Measurements from ENCODE around the gene HBB.

HBB gene

DNA sequence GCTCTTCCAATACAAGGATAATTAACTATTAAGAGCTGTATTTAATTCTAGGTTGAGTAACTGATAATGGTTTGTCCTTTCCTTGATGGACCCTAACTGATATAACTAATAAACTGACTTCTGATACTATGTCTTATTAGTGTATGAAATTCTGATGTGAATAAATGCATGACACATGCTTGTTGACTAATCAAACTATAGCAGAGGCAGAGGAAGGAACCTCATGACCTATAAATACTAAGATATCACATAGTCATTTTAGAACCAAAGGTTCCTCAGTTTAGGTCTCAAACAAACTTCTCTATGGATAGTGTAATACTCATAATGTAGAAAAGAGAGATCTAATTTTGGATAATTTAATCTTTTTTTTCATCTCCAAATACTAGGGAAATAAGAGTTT, 12.2 kb upstream of the HBB start:
- DNase-seq = no peak
- H3K27me3 Mint-ChIP-seq = peaks cover 4% of the 10 kb centered on the region
- no peaks in the 10 kb centered on the region for H3K4me1 Mint-ChIP-seq (ENCODE audit: low read depth)
- H3K9me3 Mint-ChIP-seq = no peaks in the 10 kb centered on the region
- H3K27ac Mint-ChIP-seq = no peak overlapping the region
- no peaks in the 10 kb centered on the region for H3K36me3 Mint-ChIP-seq (ENCODE audit: low read depth)
- H3K4me3 Mint-ChIP-seq = no peak overlapping the region

GRCh38 chr11:5238486-5238885, 11.6 kb upstream of the HBB start:
- no peak overlapping the region for H3K4me3 Mint-ChIP-seq
- no peaks in the 10 kb centered on the region for H3K9me3 Mint-ChIP-seq
- no peak overlapping the region for H3K27ac Mint-ChIP-seq
- no peaks in the 10 kb centered on the region for H3K36me3 Mint-ChIP-seq (ENCODE audit: low read depth)
- DNase-seq = no peak
- no peaks in the 10 kb centered on the region for H3K4me1 Mint-ChIP-seq (ENCODE audit: low read depth)
- H3K27me3 Mint-ChIP-seq = peaks cover 4% of the 10 kb centered on the region

- no peaks in the 10 kb centered on the region for H3K4me1 Mint-ChIP-seq (ENCODE audit: low read depth)
- no peak overlapping the region for H3K27ac Mint-ChIP-seq
- H3K36me3 Mint-ChIP-seq (ENCODE audit: low read depth) = no peaks in the 10 kb centered on the region
- H3K27me3 Mint-ChIP-seq = peaks cover 4% of the 10 kb centered on the region
- DNase-seq = no peak
- no peak overlapping the region for H3K4me3 Mint-ChIP-seq
- no peaks in the 10 kb centered on the region for H3K9me3 Mint-ChIP-seq
These were observed 10.5 kb upstream of the HBB start for GRCh38 chr11:5237420-5237819.

GRCh38 chr11:5235364-5236095, 8.7 kb upstream of the HBB start:
- no peaks in the 10 kb centered on the region for H3K4me1 Mint-ChIP-seq (ENCODE audit: low read depth)
- no peak overlapping the region for H3K27ac Mint-ChIP-seq
- H3K36me3 Mint-ChIP-seq (ENCODE audit: low read depth) = no peaks in the 10 kb centered on the region
- H3K4me3 Mint-ChIP-seq = no peak overlapping the region
- no peaks in the 10 kb centered on the region for H3K9me3 Mint-ChIP-seq
- peaks cover 4% of the 10 kb centered on the region for H3K27me3 Mint-ChIP-seq
- no peak for DNase-seq

GRCh38 chr11:5234381-5234834, 7.5 kb upstream of the HBB start, which contains the start of gene HBD:
Gene HBD (minus strand): TSS chr11:5234483. CDS start chr11:5234433, 50 bp downstream.
- Mint-ChIP-seq H3K4me1 (ENCODE audit: low read depth) (no peaks in the 10 kb centered on the region), H3K4me3 (no peak within 1 kb of the TSS), H3K36me3 (ENCODE audit: low read depth) (no peaks in the 10 kb centered on the region), H3K27ac (no peak within 1 kb of the TSS), H3K9me3 (no peaks in the 10 kb centered on the region), H3K27me3 (peaks cover 4% of the 10 kb centered on the region)
- no peak for DNase-seq

DNA sequence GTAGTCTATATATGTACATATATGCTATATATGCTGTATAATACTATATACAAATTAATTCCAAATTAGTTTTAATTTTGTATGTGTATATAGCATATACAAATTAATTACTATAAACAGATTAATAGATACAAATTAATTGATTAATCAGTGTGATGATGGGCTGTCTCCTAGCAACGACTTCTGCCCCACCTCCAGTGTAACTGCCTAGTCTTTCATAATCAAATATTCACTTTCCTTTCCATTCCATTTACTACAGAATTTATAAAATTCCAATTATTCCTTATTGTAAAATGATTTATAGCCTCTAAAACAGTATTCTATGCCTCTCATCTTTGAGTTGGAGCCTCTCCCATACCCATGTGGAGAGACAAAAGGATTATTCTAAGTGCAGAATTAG, 6.4 kb upstream of the HBB start:
- no peak overlapping the region for H3K27ac Mint-ChIP-seq
- H3K4me1 Mint-ChIP-seq (ENCODE audit: low read depth) = no peaks in the 10 kb centered on the region
- no peak overlapping the region for H3K4me3 Mint-ChIP-seq
- no peaks in the 10 kb centered on the region for H3K27me3 Mint-ChIP-seq
- no peaks in the 10 kb centered on the region for H3K9me3 Mint-ChIP-seq
- no peaks in the 10 kb centered on the region for H3K36me3 Mint-ChIP-seq (ENCODE audit: low read depth)
- no peak for DNase-seq

DNA sequence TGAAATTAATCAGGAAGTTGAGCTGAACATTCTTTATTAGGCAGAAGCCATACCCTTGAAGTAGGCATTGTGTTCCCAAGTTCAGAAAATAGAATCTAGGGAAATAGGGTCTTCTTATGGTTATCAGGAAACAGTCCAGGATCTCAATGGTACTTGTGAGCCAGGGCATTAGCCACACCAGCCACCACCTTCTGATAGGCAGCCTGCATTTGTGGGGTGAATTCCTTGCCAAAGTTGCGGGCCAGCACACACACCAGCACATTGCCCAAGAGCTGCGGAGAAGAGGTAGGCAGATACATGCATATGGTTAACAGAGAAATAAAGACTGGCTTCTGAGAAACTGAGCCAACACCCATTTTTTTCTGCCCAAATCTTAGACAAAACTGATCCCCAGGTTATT, 6.0 kb upstream of the HBB start:
- Mint-ChIP-seq H3K9me3 (no peaks in the 10 kb centered on the region), H3K4me1 (ENCODE audit: low read depth) (no peaks in the 10 kb centered on the region), H3K4me3 (no peak overlapping the region), H3K27ac (no peak overlapping the region), H3K36me3 (ENCODE audit: low read depth) (no peaks in the 10 kb centered on the region), H3K27me3 (no peaks in the 10 kb centered on the region)
- DNase-seq = no peak

GRCh38 chr11:5232176-5232575, 5.3 kb upstream of the HBB start:
- H3K9me3 Mint-ChIP-seq = no peaks in the 10 kb centered on the region
- no peak for DNase-seq
- H3K4me1 Mint-ChIP-seq (ENCODE audit: low read depth) = no peaks in the 10 kb centered on the region
- no peaks in the 10 kb centered on the region for H3K36me3 Mint-ChIP-seq (ENCODE audit: low read depth)
- H3K27me3 Mint-ChIP-seq = no peaks in the 10 kb centered on the region
- H3K4me3 Mint-ChIP-seq = no peak overlapping the region
- H3K27ac Mint-ChIP-seq = no peak overlapping the region

- Mint-ChIP-seq H3K27ac (no peak overlapping the region), H3K9me3 (no peaks in the 10 kb centered on the region), H3K4me3 (no peak overlapping the region), H3K36me3 (ENCODE audit: low read depth) (no peaks in the 10 kb centered on the region), H3K27me3 (no peaks in the 10 kb centered on the region), H3K4me1 (ENCODE audit: low read depth) (no peaks in the 10 kb centered on the region)
- no peak for DNase-seq
These were observed 4.2 kb upstream of the HBB start for GRCh38 chr11:5231111-5231510.

- no peaks in the 10 kb centered on the region for H3K9me3 Mint-ChIP-seq
- H3K36me3 Mint-ChIP-seq (ENCODE audit: low read depth) = no peaks in the 10 kb centered on the region
- DNase-seq = no peak
- no peak overlapping the region for H3K4me3 Mint-ChIP-seq
- H3K27ac Mint-ChIP-seq = no peak overlapping the region
- H3K4me1 Mint-ChIP-seq (ENCODE audit: low read depth) = no peaks in the 10 kb centered on the region
- no peaks in the 10 kb centered on the region for H3K27me3 Mint-ChIP-seq
These were observed 3.4 kb upstream of the HBB start for GRCh38 chr11:5230266-5230665.

- Mint-ChIP-seq H3K4me1 (ENCODE audit: low read depth) (no peaks in the 10 kb centered on the region), H3K36me3 (ENCODE audit: low read depth) (no peaks in the 10 kb centered on the region), H3K4me3 (no peak overlapping the region), H3K27ac (no peak overlapping the region), H3K27me3 (no peaks in the 10 kb centered on the region), H3K9me3 (no peaks in the 10 kb centered on the region)
- no peak for DNase-seq
These were observed 2.9 kb upstream of the HBB start for GRCh38 chr11:5229796-5230195.

- Mint-ChIP-seq H3K9me3 (no peaks in the 10 kb centered on the region), H3K4me3 (no peak overlapping the region), H3K27me3 (no peaks in the 10 kb centered on the region), H3K4me1 (ENCODE audit: low read depth) (no peaks in the 10 kb centered on the region), H3K27ac (no peak overlapping the region), H3K36me3 (ENCODE audit: low read depth) (no peaks in the 10 kb centered on the region)
- DNase-seq = no peak
These were observed 2.5 kb upstream of the HBB start for GRCh38 chr11:5229356-5229755.

DNA sequence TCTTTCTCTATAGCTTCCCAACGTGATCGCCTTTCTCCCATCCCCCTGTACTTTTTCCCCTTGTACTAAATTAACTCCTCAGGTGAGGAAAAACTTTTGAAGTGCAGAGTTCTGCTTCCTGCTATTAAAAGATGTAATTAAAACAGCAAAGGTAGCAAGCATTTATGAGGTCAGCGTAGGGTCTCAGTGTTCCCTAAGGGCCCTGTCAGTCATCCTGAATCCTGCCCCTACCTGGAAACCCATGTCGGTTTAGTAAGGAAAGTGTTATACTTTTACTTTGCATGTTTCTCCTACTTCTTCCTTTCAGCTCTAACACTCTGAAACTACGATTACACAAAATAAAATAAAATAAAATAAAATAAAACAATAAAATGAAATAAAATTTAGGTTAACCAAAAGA, 1.3 kb upstream of the HBB start:
- DNase-seq = no peak
- Mint-ChIP-seq H3K4me1 (ENCODE audit: low read depth) (no peaks in the 10 kb centered on the region), H3K4me3 (no peak overlapping the region), H3K9me3 (no peaks in the 10 kb centered on the region), H3K36me3 (ENCODE audit: low read depth) (no peaks in the 10 kb centered on the region), H3K27me3 (peaks cover 2% of the 10 kb centered on the region), H3K27ac (no peak overlapping the region)

DNA sequence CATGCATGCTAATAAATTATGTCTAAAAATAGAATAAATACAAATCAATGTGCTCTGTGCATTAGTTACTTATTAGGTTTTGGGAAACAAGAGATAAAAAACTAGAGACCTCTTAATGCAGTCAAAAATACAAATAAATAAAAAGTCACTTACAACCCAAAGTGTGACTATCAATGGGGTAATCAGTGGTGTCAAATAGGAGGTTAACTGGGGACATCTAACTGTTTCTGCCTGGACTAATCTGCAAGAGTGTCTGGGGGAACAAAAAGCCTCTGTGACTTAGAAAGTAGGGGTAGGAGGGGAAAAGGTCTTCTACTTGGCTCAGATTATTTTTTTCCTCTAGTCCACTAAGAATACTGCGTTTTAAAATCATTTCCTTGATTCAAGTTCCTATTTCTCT, 810 bp upstream of the HBB start:
- Mint-ChIP-seq H3K4me1 (ENCODE audit: low read depth) (no peaks in the 10 kb centered on the region), H3K9me3 (no peaks in the 10 kb centered on the region), H3K36me3 (ENCODE audit: low read depth) (no peaks in the 10 kb centered on the region), H3K27me3 (peaks cover 2% of the 10 kb centered on the region), H3K4me3 (no peak overlapping the region), H3K27ac (no peak overlapping the region)
- DNase-seq = no peak

DNA sequence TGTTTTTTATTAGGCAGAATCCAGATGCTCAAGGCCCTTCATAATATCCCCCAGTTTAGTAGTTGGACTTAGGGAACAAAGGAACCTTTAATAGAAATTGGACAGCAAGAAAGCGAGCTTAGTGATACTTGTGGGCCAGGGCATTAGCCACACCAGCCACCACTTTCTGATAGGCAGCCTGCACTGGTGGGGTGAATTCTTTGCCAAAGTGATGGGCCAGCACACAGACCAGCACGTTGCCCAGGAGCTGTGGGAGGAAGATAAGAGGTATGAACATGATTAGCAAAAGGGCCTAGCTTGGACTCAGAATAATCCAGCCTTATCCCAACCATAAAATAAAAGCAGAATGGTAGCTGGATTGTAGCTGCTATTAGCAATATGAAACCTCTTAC, 1.4 kb downstream of the HBB start:
- no peak for DNase-seq
- peaks cover 2% of the 10 kb centered on the region for H3K27me3 Mint-ChIP-seq
- peaks cover 2% of the 10 kb centered on the region for H3K9me3 Mint-ChIP-seq
- H3K27ac Mint-ChIP-seq = no peak overlapping the region
- H3K36me3 Mint-ChIP-seq (ENCODE audit: low read depth) = no peaks in the 10 kb centered on the region
- no peak overlapping the region for H3K4me3 Mint-ChIP-seq
- H3K4me1 Mint-ChIP-seq (ENCODE audit: low read depth) = no peaks in the 10 kb centered on the region

All from activated T-cell treated with anti-CD3 and anti-CD28 coated beads, Interleukin-2, amount 50 U/mL, for 24 hours (primary cell).